H1 (cell line): Measurements from ENCODE around the gene NOS1AP. TPM values are rescaled to one million over a fixed set of nuclear protein-coding genes. Genes with fewer than 3 reads are reported as not detected.

Experiments
- CTCF ChIA-PET: fragments of 300-600 bp; sonication (Branson Sonifier 250); formaldehyde crosslinking; loops from one replicate; lab custom pipeline; 2021; ENCODE audit not compliant: partially characterized antibody; lab: Charles Lee
- POLR2A ChIA-PET: fragments of 300-600 bp; sonication (Branson Sonifier 250); formaldehyde crosslinking; loops from one replicate; lab custom pipeline; 2021; ENCODE audit warnings: inconsistent platforms; ENCODE audit not compliant: partially characterized antibody; lab: Charles Lee
- DNase-seq, 2 experiments: peaks; one replicate each; pipeline versions ENCODE4 v3.0.0 to v3.0.0-alpha.2; 2010 to 2022; ENCODE audit warnings: low spot score in 2 of 2, low read depth in 1 of 2, mixed read lengths in 1 of 2
- FAIRE-seq: peaks from 2 replicates; lab custom pipeline; 2011; peaks lifted over from hg19 to GRCh38; lab: Jason Lieb, UNC
- H2AFZ ChIP-seq: 2 replicates; pipeline ENCODE4 v1.8.1; 2012; ENCODE audit warnings: low read length, inconsistent platforms
- H2AK5ac ChIP-seq: 2 replicates; pipeline ENCODE4 v1.6.1; 2013; ENCODE audit warnings: low read depth, low read length
- H2BK120ac ChIP-seq: replicated peaks from 2 replicates; pipeline ENCODE3; 2013; ENCODE audit warnings: low read depth, low read length, inconsistent platforms
- H2BK12ac ChIP-seq: 2 replicates; pipeline ENCODE4 v1.6.1; 2013; ENCODE audit warnings: low read depth, low read length
- H2BK15ac ChIP-seq: 2 replicates; pipeline ENCODE4 v1.6.1; 2013; ENCODE audit warnings: low read length
- H2BK20ac ChIP-seq: 2 replicates; pipeline ENCODE4 v1.6.1; 2013; ENCODE audit warnings: low read length
- H2BK5ac ChIP-seq: 2 replicates; pipeline ENCODE4 v1.6.1; 2013; ENCODE audit warnings: low read depth, low read length
- H3K14ac ChIP-seq: 2 replicates; pipeline ENCODE4 v1.6.1; 2013; ENCODE audit warnings: inconsistent platforms; ENCODE audit not compliant: insufficient read length
- H3K18ac ChIP-seq: 2 replicates; pipeline ENCODE4 v1.6.1; 2013; ENCODE audit warnings: low read length; ENCODE audit errors: extremely low read depth
- H3K23ac ChIP-seq: 2 replicates; pipeline ENCODE4 v1.6.1; 2013; ENCODE audit warnings: inconsistent platforms; ENCODE audit not compliant: insufficient read length
- H3K23me2 ChIP-seq: 2 replicates; pipeline ENCODE4 v1.6.1; 2013; ENCODE audit warnings: low read depth, low read length
- H3K27ac ChIP-seq: 2 replicates; pipeline ENCODE4 v1.6.1; 2011; ENCODE audit warnings: low read depth, low read length, inconsistent platforms
- H3K27me3 ChIP-seq, 4 experiments: replicated peaks in 1 of 4; 1 replicate in 1 of 4; 2 replicates in 3 of 4; pipeline versions ENCODE4 v1.6.1 to v1.8.1; 2011 to 2013; ENCODE audit warnings: low read length in 3 of 4, mild to moderate bottlenecking in 3 of 4, inconsistent platforms in 2 of 4, mixed read lengths in 2 of 4, moderate library complexity in 1 of 4; ENCODE audit not compliant: control insufficient read depth in 3 of 4, insufficient read depth in 3 of 4; ENCODE audit errors: extremely low read depth in 1 of 4
- H3K36me3 ChIP-seq, 4 experiments: 2 replicates each; pipeline versions ENCODE4 v1.6.1 to v1.8.1; 2011 to 2013; ENCODE audit warnings: mild to moderate bottlenecking in 4 of 4, low read length in 3 of 4, moderate library complexity in 2 of 4, control low read depth in 1 of 4, inconsistent platforms in 1 of 4; ENCODE audit not compliant: insufficient read depth in 4 of 4, control insufficient read depth in 2 of 4
- H3K4ac ChIP-seq: replicated peaks from 2 replicates; pipeline ENCODE3; 2013; ENCODE audit warnings: low read length, low read depth, mixed read lengths, inconsistent platforms; ENCODE audit not compliant: insufficient read length
- H3K4me1 ChIP-seq, 4 experiments: replicated peaks in 1 of 4; 1 replicate in 1 of 4; 2 replicates in 3 of 4; pipeline versions ENCODE4 v1.6.1 to v1.8.1; 2011 to 2013; ENCODE audit warnings: low read length in 3 of 4, inconsistent platforms in 2 of 4, mixed read lengths in 1 of 4; ENCODE audit not compliant: insufficient read depth in 4 of 4, control insufficient read depth in 3 of 4
- H3K4me2 ChIP-seq, 2 experiments: 2 replicates each; pipeline versions ENCODE4 v1.6.1 to v1.8.1; 2011 to 2013; ENCODE audit warnings: low read depth in 2 of 2, low read length in 2 of 2, control low read depth in 1 of 2, inconsistent platforms in 1 of 2, mild to moderate bottlenecking in 1 of 2; ENCODE audit not compliant: insufficient read depth in 1 of 2
- H3K4me3 ChIP-seq, 4 experiments: fragments of 200-600, 300-600 bp in 1 of 4; sonication (generic), shearing (Covaris generic), sonication (Bioruptor Twin) in 1 of 4; 2 replicates each; pipeline versions ENCODE4 v1.5.1 to v1.8.1; 2011 to 2016; ENCODE audit warnings: low read length in 4 of 4, low read depth in 3 of 4, control low read depth in 2 of 4, inconsistent platforms in 2 of 4, mild to moderate bottlenecking in 2 of 4, mixed read lengths in 1 of 4, moderate library complexity in 1 of 4; ENCODE audit not compliant: insufficient read depth in 2 of 4; ENCODE audit errors: extremely low read depth in 1 of 4
- H3K56ac ChIP-seq: replicated peaks from 2 replicates; pipeline ENCODE3; 2013; ENCODE audit warnings: low read depth, mild to moderate bottlenecking, mixed read lengths, low read length, inconsistent platforms; ENCODE audit not compliant: insufficient read length
- H3K79me1 ChIP-seq: 2 replicates; pipeline ENCODE4 v1.6.1; 2013; ENCODE audit warnings: low read depth, low read length, control low read depth
- H3K79me2 ChIP-seq, 2 experiments: 2 replicates each; pipeline versions ENCODE4 v1.6.1 to v1.8.1; 2012 to 2013; ENCODE audit warnings: low read length in 2 of 2, mild to moderate bottlenecking in 2 of 2, inconsistent platforms in 1 of 2; ENCODE audit not compliant: insufficient read depth in 2 of 2, control insufficient read depth in 1 of 2
- H3K9ac ChIP-seq, 4 experiments: replicated peaks in 1 of 4; 1 replicate in 1 of 4; 2 replicates in 3 of 4; pipeline versions ENCODE4 v1.6.1 to v1.8.1; 2011 to 2013; ENCODE audit warnings: low read depth in 3 of 4, low read length in 3 of 4, control low read depth in 2 of 4, mild to moderate bottlenecking in 2 of 4, moderate library complexity in 2 of 4, inconsistent platforms in 1 of 4; ENCODE audit errors: extremely low read depth in 1 of 4
- H3K9me3 ChIP-seq, 2 experiments: 2 replicates each; pipeline versions ENCODE4 v1.6.1 to v1.8.1; 2012 to 2013; ENCODE audit warnings: mild to moderate bottlenecking in 2 of 2, moderate library complexity in 2 of 2, control low read depth in 1 of 2, inconsistent platforms in 1 of 2, low read depth in 1 of 2, low read length in 1 of 2, mixed read lengths in 1 of 2; ENCODE audit not compliant: insufficient read depth in 2 of 2
- H4K20me1 ChIP-seq, 2 experiments: replicated peaks in 1 of 2; 2 replicates each; pipeline versions ENCODE3 to v1.8.1; 2011 to 2013; ENCODE audit warnings: inconsistent platforms in 2 of 2, low read length in 2 of 2, mild to moderate bottlenecking in 1 of 2; ENCODE audit not compliant: insufficient read depth in 2 of 2, control insufficient read depth in 1 of 2
- H4K5ac ChIP-seq: 2 replicates; pipeline ENCODE4 v1.6.1; 2013; ENCODE audit warnings: low read length, low read depth, mixed read lengths, inconsistent platforms; ENCODE audit not compliant: insufficient read length
- H4K8ac ChIP-seq: 2 replicates; pipeline ENCODE4 v1.8.0; 2013; ENCODE audit warnings: mild to moderate bottlenecking, moderate library complexity, low read length, inconsistent platforms; ENCODE audit not compliant: insufficient read depth; ENCODE audit errors: extremely low read depth
- H4K91ac ChIP-seq: replicated peaks from 2 replicates; pipeline ENCODE3; 2013; ENCODE audit warnings: low read length, mixed read lengths, inconsistent platforms; ENCODE audit not compliant: insufficient read length
- E2F6 ChIP-seq: IDR thresholded peaks from 2 replicates; pipeline ENCODE4 v1.6.1; 2012; ENCODE audit warnings: inconsistent platforms
- FOSL1 ChIP-seq: IDR thresholded peaks from 2 replicates; pipeline ENCODE4 v1.6.1; 2011; ENCODE audit warnings: mild to moderate bottlenecking, low read depth, low read length, moderate library complexity; ENCODE audit not compliant: insufficient read depth
- GABPA ChIP-seq: IDR thresholded peaks from 2 replicates; pipeline ENCODE4 v1.6.1; 2011; ENCODE audit warnings: mild to moderate bottlenecking, low read length, moderate library complexity, borderline replicate concordance; ENCODE audit not compliant: insufficient read depth
- HDAC6 ChIP-seq: IDR thresholded peaks from one replicate; pipeline ENCODE4 v1.7.1; 2012; ENCODE audit warnings: low read depth, mild to moderate bottlenecking, inconsistent platforms, low read length, moderate library complexity
- KDM1A ChIP-seq: fragments of 200-600, 300-600 bp; sonication (generic); IDR thresholded peaks from 2 replicates; pipeline ENCODE4 v1.7.1; 2016; ENCODE audit warnings: mild to moderate bottlenecking, low read length, borderline replicate concordance
- POLR2AphosphoS5 ChIP-seq: IDR thresholded peaks from 2 replicates; pipeline ENCODE4 v1.6.1; 2011; ENCODE audit warnings: low read depth, low read length
- SIRT6 ChIP-seq: IDR thresholded peaks from one replicate; pipeline ENCODE4 v1.7.1; 2012; ENCODE audit warnings: low read length, inconsistent platforms
- SP1 ChIP-seq: IDR thresholded peaks from 2 replicates; pipeline ENCODE4 v1.6.1; 2011; ENCODE audit warnings: low read depth, low read length
- SRF ChIP-seq: IDR thresholded peaks from 2 replicates; pipeline ENCODE4 v1.6.1; 2011; ENCODE audit warnings: mild to moderate bottlenecking, low read depth, low read length, moderate library complexity
- TEAD4 ChIP-seq: IDR thresholded peaks from 2 replicates; pipeline ENCODE4 v1.6.1; 2012; ENCODE audit warnings: low read depth, low read length, inconsistent platforms, mixed read lengths
- WGBS, 2 experiments: shearing (Covaris generic) in 1 of 2; methylation state at CpG; one replicate each; pipeline versions ENCODE4 v1.1.6 to v1.1.7; 2013 to 2015; ENCODE audit warnings: low lambda C conversion rate in 2 of 2, mixed read lengths in 2 of 2, inconsistent platforms in 1 of 2, low coverage in 1 of 2, missing lambda C conversion rate in 1 of 2; ENCODE audit not compliant: insufficient replicate concordance in 2 of 2, insufficient coverage in 1 of 2, insufficient read length in 1 of 2; ENCODE audit errors: extremely low coverage in 1 of 2, missing lambda C conversion rate in 1 of 2; 5-methylcytosine and 5-hydroxymethylcytosine counted together
- polyA plus RNA-seq, 7 experiments: library from polyadenylated mRNA; depleted of rRNA in 3 of 7; stranded (reverse) in 5 of 7; unstranded in 2 of 7; fragments of >200 nt in 5 of 7; fragments of 200-250 nt in 2 of 7; gene quantifications; 1 replicate in 5 of 7; 2 replicates in 1 of 7; 4 replicates in 1 of 7; pipeline versions ENCODE4 v1.2.1 to v1.2.3, GENCODE V29; 2011 to 2013; ENCODE audit warnings: missing spikeins in 2 of 7, mixed read lengths in 2 of 7
- total RNA-seq: library from RNA; stranded (reverse); fragmentation: NEBNext Ultra II Directional; extraction: Animal tissue kit (Norgen Biotek cat#: 25700); gene quantifications from 2 replicates; pipeline ENCODE4 v1.2.1, GENCODE V29; 2021

The NOS1AP gene
- total and polyA plus RNA-seq, 2 of the 8 experiments (the other 6 are each of a cell fraction or from before 2014, with no cell fraction given) = 2.4 to 12.1 TPM

GRCh38 chr1:162090378-162090777 is 20.9 kb downstream of the NOS1AP start:
- no peak overlapping the region for H2BK20ac ChIP-seq
- H3K18ac ChIP-seq = no peak overlapping the region
- H3K36me3 ChIP-seq = no peaks in the 10 kb centered on the region
- no peak overlapping the region for H4K5ac ChIP-seq
- H4K20me1 ChIP-seq = peaks cover 7 to 14% of the 10 kb centered on the region in 2 experiments
- peaks cover 0 to 5% (median 2%) of the 10 kb centered on the region in 4 experiments; a peak in 4 of 7 replicates for H3K27me3 ChIP-seq
- no peak overlapping the region for H2BK15ac ChIP-seq
- H2BK12ac ChIP-seq = no peak overlapping the region
- H3K4me3 ChIP-seq = no peak overlapping the region; a peak in 1 of 8 replicates
- no peak overlapping the region for H2AFZ ChIP-seq
- no peak overlapping the region for H3K56ac ChIP-seq
- no peak overlapping the region for H3K9ac ChIP-seq
- no peak overlapping the region for H3K4ac ChIP-seq
- POLR2A ChIA-PET = interaction anchor here (2.7 kb wide), 1 partner anchor 55 kb away, joined by 10 read pairs; no protein-coding TSS in a partner anchor
- DNase-seq = no peak
- no peak overlapping the region for H3K4me2 ChIP-seq
- H4K8ac ChIP-seq = no peak overlapping the region
- H3K27ac ChIP-seq = no peak overlapping the region
- H2BK5ac ChIP-seq = no peak overlapping the region
- CTCF ChIA-PET = interaction anchor here (0.8 to 1.4 kb wide), 3 partner anchors 12 to 56 kb away, joined by 3 to 5 read pairs (median 4); no protein-coding TSS in a partner anchor
- peaks cover 0 to 62% of the 10 kb centered on the region in 2 experiments; a peak in 3 of 4 replicates for H3K79me2 ChIP-seq
- H3K23ac ChIP-seq = no peak overlapping the region
- H3K79me1 ChIP-seq = peaks cover 3% of the 10 kb centered on the region
- no peak for TF ChIP-seq SIRT6
- no peak for TF ChIP-seq KDM1A
- TF ChIP-seq GABPA = no peak
- no peak for TF ChIP-seq POLR2AphosphoS5
- TF ChIP-seq TEAD4 = no peak
- TF ChIP-seq E2F6 = no peak
- TF ChIP-seq HDAC6 = no peak
- TF ChIP-seq SRF = no peak
- no peak for TF ChIP-seq FOSL1
- no peak for TF ChIP-seq SP1
- TF ChIP-seq, all 59 proteins: peak for 0
- FAIRE-seq = no peak
- Histone ChIP-seq H2BK120ac (no peak overlapping the region), H3K4me1 (peaks cover 4 to 17% (median 11%) of the 10 kb centered on the region in 4 experiments; a peak in 6 of 7 replicates), H2AK5ac (no peak overlapping the region), H3K9me3 (no peaks in the 10 kb centered on the region), H3K14ac (no peak overlapping the region), H3K23me2 (no peaks in the 10 kb centered on the region; the same call in 1 of the 2 replicates), H4K91ac (no peak overlapping the region)
- 86% methylated on average over 2 of the region's 2 CpGs; no CpG with 5 or more reads in 1 of the 2 experiments for WGBS, 2 experiments
